Limb (tissue), 2 donors: ENCODE results near the gene APOBEC2.

Source experiments
- DNase-seq, 2 donors: peaks; one replicate each; pipeline ENCODE4 v3.0.0-alpha.2; 2016; ENCODE audit errors: extremely low spot score in 2 of 2

APOBEC2 gene

GRCh38 chr6:41058783-41059181 lies 5.8 kb downstream of the APOBEC2 start:
- DNase-seq = no peak

- DNase-seq = no peak
Observed at GRCh38 chr6:41059556-41059955, 6.6 kb downstream of the APOBEC2 start.

GRCh38 chr6:41061196-41061726 lies 8.3 kb downstream of the APOBEC2 start:
- DNase-seq = no peak

- no peak for DNase-seq
Observed at GRCh38 chr6:41062056-41062455, 9.1 kb downstream of the APOBEC2 start.

- DNase-seq = no peak
Observed at GRCh38 chr6:41063884-41064285, 10.9 kb downstream of the APOBEC2 start.

- no peak for DNase-seq
Observed at GRCh38 chr6:41064841-41065240, 11.8 kb downstream of the APOBEC2 start.

GRCh38 chr6:41065550-41066026 lies 12.6 kb downstream of the APOBEC2 start:
- DNase-seq = no peak

- DNase-seq = peak; percentile 78
Observed at GRCh38 chr6:41066867-41067304, 13.9 kb downstream of the APOBEC2 start.

- DNase-seq = peak in 1 of 2 donors; percentile 86
Observed at GRCh38 chr6:41071501-41071922, 18.5 kb downstream of the APOBEC2 start.

GRCh38 chr6:41071923-41072835 lies 19.2 kb downstream of the APOBEC2 start, which contains the start of gene OARD1:
OARD1 (minus strand) TSS chr6:41072356; CDS start chr6:41071634, 722 bp downstream.
- DNase-seq = peak; percentile 100

GRCh38 chr6:41072836-41073202 lies 19.8 kb downstream of the APOBEC2 start, which contains the start of gene NFYA:
NFYA (plus strand) TSS chr6:41072974; CDS start chr6:41079090, 6,116 bp downstream.
- DNase-seq = no peak

GRCh38 chr6:41073203-41073967 lies 20.4 kb downstream of the APOBEC2 start:
- DNase-seq = peak; percentile 78 to 93

- DNase-seq = peak in 1 of 2 donors; percentile 13
Observed at GRCh38 chr6:41073968-41074691, 21.1 kb downstream of the APOBEC2 start.

GRCh38 chr6:41074692-41075436 lies 21.9 kb downstream of the APOBEC2 start:
- DNase-seq = no peak

GRCh38 chr6:41075651-41076626 lies 22.9 kb downstream of the APOBEC2 start:
- DNase-seq = no peak

- DNase-seq = no peak
Observed at GRCh38 chr6:41077536-41077935, 24.5 kb downstream of the APOBEC2 start.

GRCh38 chr6:41078101-41078500 lies 25.1 kb downstream of the APOBEC2 start:
- no peak for DNase-seq

GRCh38 chr6:41079080-41079479 lies 26.1 kb downstream of the APOBEC2 start:
- DNase-seq = no peak

GRCh38 chr6:41080621-41081020 lies 27.6 kb downstream of the APOBEC2 start:
- DNase-seq = no peak
